GM12875 (cell line): Measurements from ENCODE around the gene PIP5K1A.

Experiments
- H3K4me3 ChIP-seq: one replicate; pipeline ENCODE4 v1.5.1; 2011; ENCODE audit warnings: low read depth, low read length, control low read depth
- TF ChIP-seq, protein P1 (sequence below): IDR thresholded peaks from 2 replicates; pipeline ENCODE4 v1.5.1; 2011; ENCODE audit warnings: low read depth, mild to moderate bottlenecking, control low read depth, inconsistent platforms, low read length, moderate library complexity, borderline replicate concordance; ENCODE audit not compliant: insufficient read depth

The PIP5K1A gene

DNA sequence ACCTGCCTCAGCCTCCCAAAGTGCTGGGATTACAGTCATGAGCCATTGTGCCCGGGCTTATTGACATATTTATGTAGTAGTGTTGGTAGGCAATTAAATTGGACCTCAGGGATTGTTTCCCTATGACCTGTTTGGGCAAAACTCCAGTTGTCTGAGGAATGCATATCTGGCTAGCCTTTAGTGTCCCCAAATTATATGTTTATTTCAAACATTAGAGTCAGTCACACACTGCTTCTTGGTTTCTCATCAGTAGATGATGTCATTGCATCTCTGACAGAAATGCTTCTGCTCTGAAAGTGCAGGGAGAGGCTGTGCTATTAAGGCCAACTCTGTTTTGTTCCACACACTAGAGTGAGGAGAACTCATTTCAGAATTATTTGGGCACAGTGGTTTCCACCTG lies 12.5 kb downstream of the PIP5K1A start:
- TF ChIP-seq, protein P1, sequence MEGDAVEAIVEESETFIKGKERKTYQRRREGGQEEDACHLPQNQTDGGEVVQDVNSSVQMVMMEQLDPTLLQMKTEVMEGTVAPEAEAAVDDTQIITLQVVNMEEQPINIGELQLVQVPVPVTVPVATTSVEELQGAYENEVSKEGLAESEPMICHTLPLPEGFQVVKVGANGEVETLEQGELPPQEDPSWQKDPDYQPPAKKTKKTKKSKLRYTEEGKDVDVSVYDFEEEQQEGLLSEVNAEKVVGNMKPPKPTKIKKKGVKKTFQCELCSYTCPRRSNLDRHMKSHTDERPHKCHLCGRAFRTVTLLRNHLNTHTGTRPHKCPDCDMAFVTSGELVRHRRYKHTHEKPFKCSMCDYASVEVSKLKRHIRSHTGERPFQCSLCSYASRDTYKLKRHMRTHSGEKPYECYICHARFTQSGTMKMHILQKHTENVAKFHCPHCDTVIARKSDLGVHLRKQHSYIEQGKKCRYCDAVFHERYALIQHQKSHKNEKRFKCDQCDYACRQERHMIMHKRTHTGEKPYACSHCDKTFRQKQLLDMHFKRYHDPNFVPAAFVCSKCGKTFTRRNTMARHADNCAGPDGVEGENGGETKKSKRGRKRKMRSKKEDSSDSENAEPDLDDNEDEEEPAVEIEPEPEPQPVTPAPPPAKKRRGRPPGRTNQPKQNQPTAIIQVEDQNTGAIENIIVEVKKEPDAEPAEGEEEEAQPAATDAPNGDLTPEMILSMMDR, result no peak
- no peak overlapping the region for H3K4me3 ChIP-seq

GRCh38 chr1:151211972-151212705 lies 13.8 kb downstream of the PIP5K1A start:
- H3K4me3 ChIP-seq, result no peak overlapping the region
- TF ChIP-seq, protein P1, result no peak

GRCh38 chr1:151213560-151213959 lies 15.2 kb downstream of the PIP5K1A start:
- no peak overlapping the region for H3K4me3 ChIP-seq
- TF ChIP-seq, protein P1, result no peak

- TF ChIP-seq, protein P1, result no peak
Observed at GRCh38 chr1:151221616-151222015, 23.3 kb downstream of the PIP5K1A start.

GRCh38 chr1:151222130-151222529 lies 23.8 kb downstream of the PIP5K1A start:
- no peak overlapping the region for H3K4me3 ChIP-seq
- TF ChIP-seq, protein P1, result no peak

More at GRCh38 chr1:151221616-151222015, 23.3 kb downstream of the PIP5K1A start:
- no peak overlapping the region for H3K4me3 ChIP-seq

GRCh38 chr1:151235235-151235634 lies 36.9 kb downstream of the PIP5K1A start:
- no peak overlapping the region for H3K4me3 ChIP-seq
- TF ChIP-seq, protein P1, result no peak
